ENCODE results near the gene PCBP3.
"Not testable (repeated sequence)": the region's sequence is repeated elsewhere in the genome, so short reads cannot be mapped to it uniquely, and the experiment has no call there.

PCBP3 gene

DNA sequence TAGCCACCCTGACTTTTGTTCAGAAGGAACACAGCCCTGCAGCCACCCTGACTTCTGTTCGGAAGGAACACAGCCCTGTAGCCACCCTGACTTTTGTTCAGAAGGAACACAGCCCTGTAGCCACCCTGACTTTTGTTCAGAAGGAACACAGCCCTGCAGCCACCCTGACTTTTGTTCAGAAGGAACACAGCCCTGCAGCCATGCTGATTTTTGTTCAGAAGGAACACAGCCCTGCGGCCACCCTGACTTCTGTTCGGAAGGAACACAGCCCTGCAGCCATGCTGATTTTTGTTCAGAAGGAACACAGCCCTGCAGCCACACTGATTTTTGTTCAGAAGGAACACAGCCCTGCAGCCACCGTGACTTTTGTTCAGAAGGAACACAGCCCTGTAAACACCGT lies 208.9 kb downstream of the PCBP3 start:
- not testable (repeated sequence) for DNase-seq

GRCh38 chr21:45852886-45853400 lies 209.4 kb downstream of the PCBP3 start:
- no peak for DNase-seq

DNA sequence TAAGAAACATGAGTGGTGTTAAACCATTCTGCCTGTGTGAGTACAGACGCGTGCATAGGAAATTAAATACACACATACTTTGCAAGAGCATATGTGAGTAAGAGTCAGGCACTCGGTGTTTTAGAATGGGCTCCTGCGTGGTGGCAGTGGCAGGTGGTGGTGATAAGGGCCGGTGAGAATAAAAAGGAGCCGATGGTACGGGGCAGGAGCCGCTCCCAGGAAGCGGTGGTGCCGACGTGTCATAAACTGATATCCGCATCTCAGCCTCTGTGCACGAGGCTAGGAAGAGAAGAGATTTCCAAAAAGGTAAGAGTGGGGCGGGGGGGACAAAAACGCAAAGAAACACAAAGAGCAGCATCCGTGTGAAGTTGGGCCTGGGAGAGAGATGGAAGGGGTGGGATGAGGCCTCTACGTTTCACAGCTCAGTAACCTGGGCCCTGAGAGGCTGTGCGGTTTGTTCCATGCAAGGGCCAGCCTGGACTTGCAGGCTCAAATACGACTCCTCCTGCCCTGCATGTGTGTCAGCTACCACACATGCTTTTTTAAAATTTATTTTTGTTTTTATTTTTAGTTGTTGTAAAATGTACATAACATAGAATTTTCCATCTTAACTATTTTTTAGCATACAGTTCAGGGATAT lies 210.3 kb downstream of the PCBP3 start:
- no peak for DNase-seq

- DNase-seq, result no peak
Observed at GRCh38 chr21:45854690-45855247, 211.2 kb downstream of the PCBP3 start.

DNA sequence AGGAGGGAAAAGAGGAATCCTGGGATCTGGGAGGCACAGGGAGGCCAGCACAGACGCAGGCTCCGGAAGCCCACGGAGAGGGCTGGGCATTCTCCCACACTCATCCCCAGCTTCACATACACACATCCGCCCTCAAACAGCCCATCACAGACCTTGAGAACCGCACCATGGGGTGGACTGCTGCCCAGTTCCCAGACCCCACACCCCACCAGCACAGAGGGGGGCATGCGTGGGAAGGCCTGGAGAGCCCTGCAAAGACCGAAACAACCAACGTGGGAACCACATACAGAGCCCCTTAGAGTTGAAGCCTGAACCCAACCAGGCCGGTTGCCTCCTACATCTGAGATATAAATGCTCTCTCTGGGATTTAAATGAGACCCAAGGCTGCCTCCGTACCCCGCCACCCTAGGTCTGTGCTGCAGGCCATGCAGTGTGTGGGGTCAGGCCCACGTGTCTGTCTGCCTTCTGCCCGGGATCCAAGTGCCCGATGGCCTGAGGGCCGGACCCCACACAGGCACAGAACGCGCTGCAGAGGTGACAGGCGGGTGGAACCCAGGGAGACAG lies 211.8 kb downstream of the PCBP3 start:
- DNase-seq, result no peak

- no peak for DNase-seq
Observed at GRCh38 chr21:45856442-45856841, 212.9 kb downstream of the PCBP3 start.

GRCh38 chr21:45856906-45857305 lies 213.4 kb downstream of the PCBP3 start:
- no peak for DNase-seq

GRCh38 chr21:45857761-45858160 lies 214.2 kb downstream of the PCBP3 start:
- no peak for DNase-seq

- no peak for DNase-seq
Observed at GRCh38 chr21:45858180-45858579, 214.7 kb downstream of the PCBP3 start.

- DNase-seq, result no peak
Observed at GRCh38 chr21:45859041-45859761, 215.7 kb downstream of the PCBP3 start.

DNA sequence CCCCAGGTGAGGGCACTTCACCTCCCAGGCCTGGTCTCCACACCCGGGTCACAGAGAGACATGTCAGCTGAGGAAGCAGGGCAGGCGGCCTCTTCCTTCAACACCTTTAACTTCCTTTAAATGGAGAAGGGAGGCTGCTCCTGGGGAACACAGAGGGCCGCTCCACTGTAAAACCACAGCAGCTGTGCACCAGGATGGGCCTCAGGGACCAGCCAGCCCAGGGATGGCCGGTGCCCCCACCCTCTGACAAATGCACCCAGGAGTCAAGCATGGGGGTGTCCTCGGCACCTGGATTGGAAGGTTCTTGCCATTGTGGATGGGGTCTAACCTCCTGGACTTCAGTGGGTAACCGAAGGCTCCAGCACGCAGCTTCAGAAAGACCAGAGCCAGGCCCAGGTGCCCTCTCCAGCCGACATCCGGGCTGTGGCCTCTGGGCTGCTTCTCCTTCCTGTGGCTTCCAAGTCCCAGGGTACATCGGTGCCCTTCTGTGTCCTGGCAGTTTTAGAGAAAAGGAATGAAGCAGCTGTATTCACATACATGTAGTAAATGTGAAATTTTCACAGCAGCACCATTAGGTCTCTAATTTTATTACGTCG lies 216.3 kb downstream of the PCBP3 start:
- DNase-seq, result no peak

- DNase-seq, result no peak
Observed at GRCh38 chr21:45860493-45861155, 217.1 kb downstream of the PCBP3 start.

GRCh38 chr21:45861156-45861870 lies 217.8 kb downstream of the PCBP3 start:
- no peak for DNase-seq

DNA sequence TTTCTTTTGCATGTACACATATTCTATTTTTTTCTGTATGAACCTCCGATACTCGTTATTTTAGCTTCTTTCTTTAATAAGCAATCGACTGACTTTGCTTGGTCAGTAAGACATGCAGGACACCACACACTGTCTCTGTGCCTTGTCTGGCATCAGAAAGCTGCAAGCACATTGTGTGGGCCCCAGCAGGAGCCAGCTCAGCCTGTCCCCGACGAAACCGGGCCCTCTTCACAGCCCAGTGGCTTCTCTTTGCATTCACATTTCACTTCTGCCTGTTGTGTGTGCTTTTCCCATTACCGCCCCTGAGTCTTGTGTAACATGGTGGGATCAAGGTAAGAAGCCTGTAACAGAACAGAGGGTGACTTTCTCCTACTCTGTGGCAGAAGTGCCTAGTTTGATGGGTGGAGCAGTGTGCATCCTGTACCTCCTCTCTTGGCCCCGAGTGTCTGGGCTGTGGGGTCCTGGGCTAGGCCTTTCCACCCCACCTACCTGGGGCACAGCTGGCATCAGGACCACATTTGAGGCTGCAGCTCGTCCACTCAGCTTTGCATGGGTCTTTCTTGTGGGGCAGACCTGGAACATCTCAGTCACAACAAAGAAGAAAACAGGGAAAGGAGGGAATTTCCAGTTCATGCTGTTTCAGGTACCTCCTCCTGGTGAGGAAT lies 219.2 kb downstream of the PCBP3 start:
- no peak for DNase-seq

- DNase-seq, result no peak
Observed at GRCh38 chr21:45863267-45863666, 219.7 kb downstream of the PCBP3 start.

DNA sequence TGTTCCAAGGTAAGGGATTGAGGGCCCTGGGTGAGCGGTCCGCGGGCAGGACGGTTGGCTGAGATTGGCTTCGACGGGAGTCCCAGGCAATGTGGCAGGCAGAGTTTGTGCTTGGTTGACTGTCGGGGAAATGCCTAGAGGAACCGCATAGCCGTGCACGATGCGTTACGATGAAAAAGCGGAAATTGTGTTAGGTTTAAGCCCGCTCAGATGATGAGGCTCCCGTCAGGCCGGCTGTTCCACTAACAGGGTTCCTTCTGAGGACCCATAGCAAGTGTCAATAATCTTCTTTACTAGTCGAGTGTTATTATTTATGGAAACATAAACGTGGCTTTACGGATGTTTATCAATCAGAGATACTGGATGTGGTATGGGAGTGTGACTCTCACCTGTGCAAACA lies 220.2 kb downstream of the PCBP3 start:
- DNase-seq, result no peak

DNA sequence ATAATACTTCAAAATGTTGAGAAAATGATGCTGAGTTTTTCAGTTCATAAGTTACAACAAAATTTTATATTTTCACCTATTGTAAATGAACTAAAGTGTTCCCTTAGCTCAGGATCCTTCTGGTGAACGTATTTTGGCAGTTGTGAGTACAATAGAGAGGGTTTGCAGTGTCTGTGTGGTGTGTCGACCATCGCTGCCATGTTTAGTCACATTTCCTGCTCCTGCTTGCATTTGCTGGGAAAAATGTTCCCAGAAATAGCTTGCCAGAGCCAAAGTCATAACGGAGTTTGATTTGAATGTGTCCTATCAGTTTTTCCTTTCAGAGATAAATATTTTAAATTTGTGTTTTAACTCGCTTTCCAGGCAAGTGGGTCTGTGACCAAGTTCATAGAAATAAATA lies 220.9 kb downstream of the PCBP3 start:
- DNase-seq, result no peak

DNA sequence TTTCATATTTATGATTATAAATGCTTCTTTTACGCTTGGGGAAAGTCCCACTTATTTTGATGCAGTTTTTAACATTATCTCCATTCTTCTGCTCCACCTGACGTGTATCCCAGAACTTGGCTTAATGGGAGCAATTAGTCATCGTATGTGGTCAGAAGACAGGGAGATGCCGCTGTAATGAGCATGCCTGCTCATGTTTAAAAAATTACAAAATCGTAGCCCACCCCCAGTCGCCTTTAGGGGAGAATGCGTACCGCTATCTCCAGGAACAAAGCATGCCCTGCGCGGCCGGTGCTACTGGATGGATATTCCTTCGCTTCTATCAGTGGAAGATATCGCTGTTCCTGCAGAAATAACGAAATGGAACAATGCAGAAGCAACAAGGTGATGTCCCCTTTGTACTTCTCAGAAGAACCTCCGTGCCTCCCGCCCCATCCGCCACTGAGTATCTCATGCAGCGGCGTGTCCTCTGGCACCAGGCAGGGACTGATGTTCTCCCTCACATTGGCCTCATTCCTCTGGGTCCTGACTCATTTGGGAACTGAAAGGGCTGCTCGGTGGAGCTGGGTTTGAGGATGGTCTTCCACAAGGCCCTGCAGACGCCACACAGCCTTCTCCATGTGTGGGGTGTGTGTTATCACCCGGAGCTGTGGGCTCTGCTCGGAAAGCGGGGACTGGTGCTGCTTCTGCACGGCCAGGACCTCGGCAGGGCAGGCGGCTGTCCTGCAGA lies 221.7 kb downstream of the PCBP3 start:
- DNase-seq, result no peak

- DNase-seq, result no peak
Observed at GRCh38 chr21:45866551-45866950, 223.0 kb downstream of the PCBP3 start.

DNA sequence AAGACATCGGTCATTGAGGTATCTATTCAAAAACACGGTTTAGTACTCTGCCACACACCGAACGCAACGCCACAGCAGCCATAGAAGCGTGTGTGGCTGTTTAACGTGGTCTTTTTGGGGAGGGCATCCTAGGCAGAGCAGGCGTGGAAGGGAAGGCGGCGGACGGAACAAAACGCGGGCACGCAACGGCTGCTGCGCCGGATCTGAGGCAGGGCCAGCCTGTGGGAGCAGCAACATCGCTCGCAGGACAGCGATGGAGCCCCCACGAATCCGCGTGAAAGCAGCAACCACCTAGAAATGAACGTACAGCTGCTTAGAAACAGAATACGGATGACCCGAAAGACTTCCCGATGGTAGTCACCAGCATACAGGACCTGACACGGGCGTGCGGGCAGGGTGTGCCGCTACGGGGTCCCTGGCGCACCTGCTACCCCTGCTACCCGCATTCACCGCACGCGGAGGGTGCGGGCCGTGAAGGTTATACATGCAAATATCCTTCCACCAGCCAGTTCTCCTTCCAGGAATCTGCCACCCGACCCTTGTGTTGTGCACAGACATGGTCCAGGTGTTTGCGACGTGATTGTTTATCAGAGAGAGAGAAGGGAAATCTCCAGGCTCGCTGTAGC lies 223.6 kb downstream of the PCBP3 start:
- DNase-seq, result no peak

Data from bone marrow (tissue), 2 donors.